ENCODE data around the gene IMMP2L.
"Not testable (repeated sequence)": the region's sequence is repeated elsewhere in the genome, so short reads cannot be mapped to it uniquely, and the experiment has no call there.

IMMP2L gene

GRCh38 chr7:111333010-111333409 lies 229.3 kb downstream of the IMMP2L start:
- DNase-seq (ENCODE audit: low read depth in 2 of 2) = no peak

GRCh38 chr7:111330235-111330523 lies 232.1 kb downstream of the IMMP2L start:
- no peak for DNase-seq (ENCODE audit: low read depth in 2 of 2)

- no peak for DNase-seq (ENCODE audit: low read depth in 2 of 2)
Observed at GRCh38 chr7:111329367-111330234, 232.7 kb downstream of the IMMP2L start.

DNA sequence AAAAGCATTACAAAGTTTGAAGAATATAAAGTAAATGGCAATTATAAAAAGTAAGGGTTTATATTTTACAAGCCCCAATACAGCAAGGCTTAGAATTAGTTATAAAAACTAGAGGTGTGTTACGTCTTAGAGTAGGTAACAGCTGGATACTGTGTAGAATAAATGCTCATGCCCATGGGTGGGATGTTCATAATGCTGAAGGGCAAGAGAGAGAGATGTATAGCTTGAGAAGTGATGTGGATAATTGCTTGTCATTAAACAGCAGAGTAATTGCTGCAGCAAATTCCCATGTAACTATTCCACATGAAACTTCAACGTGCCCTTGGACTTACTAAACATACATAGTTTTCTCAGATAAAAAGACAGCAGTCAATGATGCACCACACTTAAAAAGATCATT lies 233.8 kb downstream of the IMMP2L start:
- DNase-seq (ENCODE audit: low read depth in 2 of 2) = no peak

- no peak for DNase-seq (ENCODE audit: low read depth in 2 of 2)
Observed at GRCh38 chr7:111324776-111325175, 237.5 kb downstream of the IMMP2L start.

DNA sequence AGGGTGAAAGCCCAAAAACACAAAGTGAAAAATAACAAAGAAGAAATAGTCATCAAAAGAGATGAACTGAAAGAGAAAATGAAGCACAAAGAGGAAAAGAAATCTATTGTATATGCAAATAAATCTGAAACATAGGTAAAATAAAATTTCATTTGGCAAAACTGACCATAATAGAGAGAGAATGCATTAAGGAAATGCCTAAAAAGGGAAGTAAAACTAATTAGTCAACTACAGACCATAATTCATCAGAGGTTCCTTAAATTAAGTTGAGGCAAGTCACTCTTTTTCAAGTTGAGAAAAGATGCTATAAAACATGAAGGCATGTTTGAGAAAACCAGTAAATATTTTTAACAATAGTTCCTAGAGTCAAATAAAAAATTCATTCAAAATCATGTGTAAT lies 238.1 kb downstream of the IMMP2L start:
- no peak for DNase-seq (ENCODE audit: low read depth in 2 of 2)

DNA sequence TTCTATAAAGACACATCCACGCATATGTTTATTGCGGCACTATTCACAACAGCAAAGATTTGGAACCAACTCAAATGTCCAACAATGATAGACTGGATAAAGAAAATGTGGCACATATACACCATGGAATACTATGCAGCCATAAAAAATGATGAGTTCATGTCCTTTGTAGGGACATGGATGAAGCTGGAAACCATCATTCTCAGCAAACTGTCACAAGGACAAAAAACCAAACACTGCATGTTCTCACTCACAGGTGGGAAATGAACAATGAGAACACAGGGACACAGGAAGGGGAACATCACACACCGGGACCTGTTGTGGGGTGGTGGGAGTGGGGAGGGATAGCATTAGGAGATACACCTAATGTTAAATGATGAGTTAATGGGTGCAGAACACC lies 238.6 kb downstream of the IMMP2L start:
- not testable (repeated sequence) for DNase-seq (ENCODE audit: low read depth in 2 of 2)

GRCh38 chr7:111320133-111320532 lies 242.2 kb downstream of the IMMP2L start:
- no peak for DNase-seq (ENCODE audit: low read depth in 2 of 2)

DNA sequence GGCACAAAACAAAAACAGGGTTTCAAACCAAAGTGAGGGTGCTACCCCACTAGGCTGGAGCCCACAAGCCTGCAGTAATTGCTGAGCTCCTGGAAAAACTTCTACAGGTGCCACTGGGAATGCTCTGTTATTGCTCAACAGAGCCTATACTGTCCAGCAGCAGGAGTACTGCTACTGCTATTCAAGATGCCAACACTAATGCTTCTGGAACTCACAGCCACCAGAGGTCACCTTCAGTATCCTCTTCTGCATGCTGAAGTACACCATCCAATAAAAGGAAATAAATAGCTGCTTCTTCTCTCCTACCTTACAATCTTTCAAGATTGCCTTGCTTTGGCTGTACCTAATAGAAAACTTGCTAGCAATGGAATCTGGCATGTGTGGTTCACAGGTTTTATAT lies 249.3 kb downstream of the IMMP2L start:
- no peak for DNase-seq (ENCODE audit: low read depth in 2 of 2)

- DNase-seq (ENCODE audit: low read depth in 2 of 2) = no peak
Observed at GRCh38 chr7:111308691-111309090, 253.6 kb downstream of the IMMP2L start.

DNA sequence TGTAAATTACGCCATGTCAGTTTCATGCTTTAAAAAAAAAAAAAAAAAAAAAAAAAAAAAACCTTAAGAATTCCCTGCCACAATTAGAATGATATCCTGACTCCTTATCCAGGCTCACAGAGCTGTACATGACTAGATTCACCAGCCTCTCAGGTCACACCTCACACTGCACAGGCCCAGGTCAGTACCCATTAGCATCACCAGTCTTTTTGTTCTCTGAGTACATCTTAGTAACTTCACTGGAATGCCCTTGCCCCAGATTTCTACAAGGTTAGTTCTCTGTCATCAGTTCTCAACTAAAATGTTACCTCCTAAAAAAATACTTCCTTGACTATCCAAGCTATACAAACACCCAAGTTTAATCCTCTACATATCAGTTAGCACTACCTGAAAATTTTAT lies 260.4 kb downstream of the IMMP2L start:
- DNase-seq (ENCODE audit: low read depth in 2 of 2) = no peak

- no peak for DNase-seq (ENCODE audit: low read depth in 2 of 2)
Observed at GRCh38 chr7:111294494-111294893, 267.8 kb downstream of the IMMP2L start.

GRCh38 chr7:111292026-111292470 lies 270.2 kb downstream of the IMMP2L start:
- DNase-seq (ENCODE audit: low read depth in 2 of 2) = no peak

- no peak for DNase-seq (ENCODE audit: low read depth in 2 of 2)
Observed at GRCh38 chr7:111290982-111291381, 271.3 kb downstream of the IMMP2L start.

GRCh38 chr7:111290419-111290818 lies 271.9 kb downstream of the IMMP2L start:
- no peak for DNase-seq (ENCODE audit: low read depth in 2 of 2)

- DNase-seq (ENCODE audit: low read depth in 2 of 2) = not testable (repeated sequence)
Observed at GRCh38 chr7:111288441-111288840, 273.9 kb downstream of the IMMP2L start.

- DNase-seq (ENCODE audit: low read depth in 2 of 2) = no peak
Observed at GRCh38 chr7:111282626-111283025, 279.7 kb downstream of the IMMP2L start.

DNA sequence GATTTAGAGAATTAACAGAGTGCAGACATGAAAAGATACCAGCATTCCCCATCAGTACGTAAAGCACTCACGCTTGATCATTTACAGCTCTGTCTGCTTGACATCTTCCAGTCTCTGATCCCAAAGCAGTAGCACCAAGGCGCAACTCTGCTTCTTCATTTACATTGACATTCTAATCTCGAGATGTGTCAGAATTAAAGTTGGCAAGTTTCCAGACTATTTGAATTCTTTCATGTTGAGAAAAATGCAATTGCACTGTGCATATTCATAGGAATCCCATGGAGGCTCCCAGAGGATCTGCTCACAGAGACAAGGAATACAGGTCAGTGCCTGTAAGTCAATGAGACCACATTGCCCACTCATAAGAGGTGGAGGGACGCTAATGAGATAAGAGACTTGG lies 287.4 kb downstream of the IMMP2L start:
- DNase-seq (ENCODE audit: low read depth in 2 of 2) = no peak

DNA sequence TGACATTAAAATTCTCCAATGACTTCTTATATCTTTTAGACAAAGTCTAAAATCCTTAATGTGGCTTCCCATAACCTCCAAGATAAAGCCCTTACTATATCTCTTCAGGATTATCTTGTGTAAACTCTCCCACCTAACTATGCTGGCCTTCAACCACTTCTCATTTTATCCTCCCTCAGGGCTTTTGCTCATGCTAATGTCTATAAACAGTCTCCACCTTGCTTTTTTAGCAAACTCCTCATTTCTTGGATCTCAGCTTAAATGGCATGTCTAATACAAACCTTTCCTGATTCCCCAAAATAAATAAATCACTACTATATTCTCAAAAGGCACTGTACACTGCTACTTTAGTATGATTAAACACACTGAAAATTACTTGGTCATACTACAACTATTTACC lies 290.2 kb downstream of the IMMP2L start:
- DNase-seq (ENCODE audit: low read depth in 2 of 2) = no peak

GRCh38 chr7:111270794-111271193 lies 291.5 kb downstream of the IMMP2L start:
- DNase-seq (ENCODE audit: low read depth in 2 of 2) = not testable (repeated sequence)

DNA sequence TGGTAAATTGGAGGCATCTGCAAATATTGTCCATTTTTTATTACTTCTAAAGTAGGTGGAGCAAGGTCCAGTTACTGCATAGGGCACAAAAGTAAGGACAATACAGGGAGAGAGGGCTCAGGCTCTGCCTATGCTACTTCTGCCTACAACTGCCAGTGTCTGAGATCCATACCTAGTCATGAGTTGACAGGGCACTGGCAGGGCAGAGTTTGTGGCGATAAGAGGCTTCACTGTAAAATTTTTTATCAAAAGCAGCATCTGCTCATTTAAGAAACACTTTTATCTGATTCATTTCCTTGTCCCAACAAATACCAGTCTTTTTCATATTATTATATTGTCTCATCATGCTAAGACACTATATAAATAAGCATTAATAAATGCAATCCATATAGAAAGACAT lies 293.4 kb downstream of the IMMP2L start:
- DNase-seq (ENCODE audit: low read depth in 2 of 2) = no peak

GRCh38 chr7:111266613-111267012 lies 295.7 kb downstream of the IMMP2L start:
- DNase-seq (ENCODE audit: low read depth in 2 of 2) = no peak

DNA sequence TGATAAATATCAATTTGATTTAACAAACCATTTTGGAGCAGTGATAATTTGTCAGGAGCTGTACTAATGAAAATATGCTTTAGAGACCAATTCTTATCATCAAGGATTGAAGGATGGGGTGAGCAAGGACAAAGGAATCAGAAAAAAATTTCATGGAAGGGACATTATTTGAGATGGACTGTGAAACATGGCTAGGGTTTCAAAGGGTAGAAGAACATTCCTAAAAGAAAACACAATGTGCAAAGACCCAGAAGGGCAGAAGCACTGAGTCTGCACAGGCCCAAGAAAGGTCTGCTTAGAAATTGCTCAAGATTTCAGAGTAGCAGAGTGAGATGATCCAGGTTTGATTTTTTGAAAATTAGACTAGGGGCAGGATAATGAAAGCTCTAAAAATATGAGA lies 296.9 kb downstream of the IMMP2L start:
- DNase-seq (ENCODE audit: low read depth in 2 of 2) = no peak

DNA sequence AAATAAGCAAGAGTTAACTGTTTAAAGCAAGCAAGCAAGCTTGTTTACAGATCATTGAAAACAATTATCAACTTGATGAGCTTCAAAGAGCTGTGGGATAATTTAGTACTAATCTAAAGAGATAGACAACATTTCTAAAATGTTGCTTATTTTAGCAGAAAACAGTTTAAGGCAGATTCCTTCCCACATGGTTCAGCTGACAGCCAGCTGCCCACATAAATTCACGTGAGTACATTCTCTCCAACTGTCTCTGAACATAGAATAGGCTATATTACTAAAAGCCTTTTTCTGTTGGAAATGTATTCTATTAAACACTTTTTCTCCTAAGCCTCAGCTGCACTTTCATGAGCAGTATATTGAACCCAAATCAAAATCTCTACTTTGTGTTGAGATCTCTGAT lies 297.3 kb downstream of the IMMP2L start:
- DNase-seq (ENCODE audit: low read depth in 2 of 2) = no peak

All from stimulated activated CD4-positive, alpha-beta T cell treated with anti-CD3 and anti-CD28 coated beads, Interleukin-15, amount 100 ng/mL, for 48 hours (primary cell).